Suppressor macrophage (primary cell): ENCODE measurements around the gene SCMH1.

Experiments used
- DNase-seq, 4 experiments: peaks; one replicate each; pipeline ENCODE4 v3.0.0-alpha.2; 2020 to 2022

Gene SCMH1

GRCh38 chr1:40997096-40997495, 245.0 kb downstream of the SCMH1 start:
- DNase-seq = no peak

- DNase-seq = no peak
These were observed 253.0 kb downstream of the SCMH1 start for GRCh38 chr1:40989066-40989465.

- DNase-seq = no peak
These were observed 253.8 kb downstream of the SCMH1 start for GRCh38 chr1:40988280-40988679.

GRCh38 chr1:40987439-40988276, 254.4 kb downstream of the SCMH1 start:
- DNase-seq = no peak

GRCh38 chr1:40986956-40987355, 255.2 kb downstream of the SCMH1 start:
- DNase-seq = no peak

- DNase-seq = no peak
These were observed 255.8 kb downstream of the SCMH1 start for GRCh38 chr1:40986328-40986783.

- no peak for DNase-seq
These were observed 256.2 kb downstream of the SCMH1 start for GRCh38 chr1:40985875-40986274.

GRCh38 chr1:40985161-40985560, 256.9 kb downstream of the SCMH1 start:
- no peak for DNase-seq

GRCh38 chr1:40984531-40984930, 257.6 kb downstream of the SCMH1 start:
- DNase-seq = no peak

- no peak for DNase-seq
These were observed 258.0 kb downstream of the SCMH1 start for GRCh38 chr1:40984066-40984465.

GRCh38 chr1:40983286-40983685, 258.8 kb downstream of the SCMH1 start:
- DNase-seq = no peak

GRCh38 chr1:40982721-40983120, 259.4 kb downstream of the SCMH1 start:
- no peak for DNase-seq

- DNase-seq = no peak
These were observed 260.2 kb downstream of the SCMH1 start for GRCh38 chr1:40981691-40982448.

- peak in 3 of 4 experiments; percentile 16 to 40 (median 38) for DNase-seq
These were observed 261.5 kb downstream of the SCMH1 start for GRCh38 chr1:40980453-40981121.

- peak in 1 of 4 experiments; percentile 54 for DNase-seq
These were observed 262.0 kb downstream of the SCMH1 start for GRCh38 chr1:40980068-40980452.

GRCh38 chr1:40979241-40980067, 262.7 kb downstream of the SCMH1 start, which contains the start of gene CTPS1:
CTPS1 (plus strand) TSS chr1:40979696; CDS start chr1:40983291, 3,595 bp downstream.
- DNase-seq = peak; percentile 95 to 98 (median 96)

- DNase-seq = no peak
These were observed 263.2 kb downstream of the SCMH1 start for GRCh38 chr1:40978886-40979240.

GRCh38 chr1:40977716-40978115, 264.4 kb downstream of the SCMH1 start:
- no peak for DNase-seq
